ENCODE results near the gene SYTL3. TPM values are rescaled to one million over a fixed set of nuclear protein-coding genes. Genes with fewer than 3 reads are reported as not detected.

The SYTL3 gene
- total RNA-seq, 1 experiment from 2014 or later = 0.65 TPM

DNA sequence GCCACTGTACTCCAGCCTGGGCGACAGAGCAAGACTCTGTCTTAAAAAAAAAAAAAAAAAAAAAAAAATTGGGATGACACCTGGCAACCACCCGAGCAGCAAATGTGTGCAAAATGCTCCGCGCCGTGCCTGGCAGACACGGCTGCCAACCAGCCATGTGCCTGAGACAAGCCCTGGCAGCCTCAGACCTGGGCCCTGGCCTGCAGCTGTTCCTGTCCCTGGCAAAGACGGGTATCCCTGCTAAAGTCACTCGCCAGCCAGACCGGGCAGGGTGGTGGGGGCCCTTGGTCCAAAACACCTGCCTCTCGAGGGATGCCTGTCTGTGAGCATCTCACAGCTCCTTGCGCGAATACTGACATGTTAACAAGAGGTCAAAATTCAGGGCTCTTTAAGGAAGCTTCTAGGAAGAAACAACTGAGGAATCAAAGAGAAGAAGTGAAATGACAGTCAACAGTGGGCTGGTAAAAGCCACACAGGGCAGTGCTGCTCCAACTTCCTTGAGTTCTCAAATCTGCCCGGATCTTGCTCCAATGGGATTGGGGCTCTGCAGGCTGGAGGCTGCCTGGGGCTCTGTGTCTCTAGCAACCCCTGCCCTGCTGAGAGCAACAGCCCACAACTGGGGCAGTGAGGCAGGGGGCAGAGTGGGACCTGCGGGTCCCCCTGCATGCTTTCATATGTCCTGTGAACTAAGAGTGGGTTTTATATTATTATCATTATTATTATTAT is 53.4 kb downstream of the SYTL3 start:
- intact Hi-C loops (cut with micrococcal nuclease) = loop anchor here (10.0 kb wide), 1 partner anchor 402 kb away; no protein-coding TSS in a partner anchor
- ChIA-PET POLR2A (interaction anchor here (1.1 to 2.0 kb wide), 3 partner anchors 42 to 269 kb away, joined by 3 to 6 read pairs (median 4); no protein-coding TSS in a partner anchor), CTCF (interaction anchor here (0.5 to 4.9 kb wide), 20 partner anchors 10 to 1418 kb away, joined by 3 to 87 read pairs (median 4); partner anchors contain the start of genes RSPH3 and SLC22A1)
- no peak for DNase-seq (ENCODE audit: unreplicated experiment)
- TF ChIP-seq CTCF (IDR thresholded peaks at IDR 0.05; ENCODE audit: unreplicated experiment) = no peak
- Mint-ChIP-seq H3K36me3 (ENCODE audit: insufficient read depth, unreplicated experiment) (no peaks in the 10 kb centered on the region), H3K9me3 (ENCODE audit: unreplicated experiment) (no peaks in the 10 kb centered on the region), H3K4me3 (ENCODE audit: unreplicated experiment) (no peak overlapping the region), H3K27me3 (ENCODE audit: insufficient read depth, unreplicated experiment) (no peaks in the 10 kb centered on the region), H3K27ac (ENCODE audit: low read depth, unreplicated experiment) (no peak overlapping the region), H3K4me1 (ENCODE audit: insufficient read depth, unreplicated experiment) (peaks cover 28% of the 10 kb centered on the region)
- BruUV-seq (replicated peaks) = no TSS peak

GRCh38 chr6:158703837-158704822 is 54.3 kb downstream of the SYTL3 start:
- H3K9me3 Mint-ChIP-seq (ENCODE audit: unreplicated experiment) = no peaks in the 10 kb centered on the region
- DNase-seq (ENCODE audit: unreplicated experiment) = peak; percentile 65
- POLR2A ChIA-PET = interaction anchor here (1.1 to 2.0 kb wide), 2 partner anchors 89 to 268 kb away, joined by 3 to 4 read pairs; no protein-coding TSS in a partner anchor
- BruUV-seq (replicated peaks) = no TSS peak
- peaks cover 32% of the 10 kb centered on the region for H3K4me1 Mint-ChIP-seq (ENCODE audit: insufficient read depth, unreplicated experiment)
- TF ChIP-seq CTCF (IDR thresholded peaks at IDR 0.05; ENCODE audit: unreplicated experiment) = peak; percentile 99
- no peaks in the 10 kb centered on the region for H3K27me3 Mint-ChIP-seq (ENCODE audit: insufficient read depth, unreplicated experiment)
- H3K27ac Mint-ChIP-seq (ENCODE audit: low read depth, unreplicated experiment) = peak overlapping the region; percentile 12
- peak overlapping the region; percentile 75 for H3K4me3 Mint-ChIP-seq (ENCODE audit: unreplicated experiment)
- CTCF ChIA-PET = interaction anchor here (0.5 to 4.9 kb wide), 25 partner anchors 21 to 400 kb away, joined by 3 to 87 read pairs (median 4); partner anchors contain the start of genes DYNLT1 and RSPH3
- H3K36me3 Mint-ChIP-seq (ENCODE audit: insufficient read depth, unreplicated experiment) = no peaks in the 10 kb centered on the region
- intact Hi-C loops (cut with micrococcal nuclease) = loop anchor here (1.0 to 10.0 kb wide), 4 partner anchors 89 to 401 kb away; no protein-coding TSS in a partner anchor

DNA sequence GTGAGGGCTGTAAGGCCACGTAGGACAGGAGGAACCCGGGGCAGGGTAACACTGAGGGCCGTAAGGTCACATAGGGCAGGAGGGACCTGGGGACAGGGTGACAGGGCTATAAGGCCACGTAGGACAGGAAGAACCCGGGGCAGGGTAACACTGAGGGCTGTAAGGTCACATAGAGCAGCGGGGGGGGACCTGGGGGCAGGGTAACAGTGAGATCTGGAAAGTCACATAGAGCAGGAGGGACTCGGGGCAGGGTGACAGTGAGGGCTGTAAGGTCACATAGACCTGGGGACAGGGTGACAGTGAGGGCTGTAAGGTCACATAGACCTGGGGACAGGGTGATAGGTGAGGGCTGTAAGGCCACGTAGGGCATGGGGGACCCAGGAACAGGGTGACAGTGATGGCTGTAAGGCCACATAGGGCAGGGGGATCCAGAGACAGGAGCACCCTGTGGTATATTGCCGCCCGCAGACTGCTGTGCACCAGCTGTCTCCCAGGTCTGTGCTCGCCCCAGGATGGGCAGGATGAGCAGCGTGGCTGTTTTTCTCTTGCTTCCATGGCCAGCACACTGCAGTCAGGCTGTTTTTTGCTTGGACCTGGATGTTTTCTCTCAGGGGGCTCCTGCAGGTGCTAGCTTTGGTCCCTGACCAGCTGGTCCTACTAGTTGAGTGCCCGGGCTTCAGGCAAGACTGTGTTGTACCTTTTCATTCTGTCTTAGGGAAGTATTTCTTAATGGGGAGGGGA is 55.7 kb downstream of the SYTL3 start:
- BruUV-seq (replicated peaks) = no TSS peak
- peaks cover 32% of the 10 kb centered on the region for H3K4me1 Mint-ChIP-seq (ENCODE audit: insufficient read depth, unreplicated experiment)
- no peak overlapping the region for H3K4me3 Mint-ChIP-seq (ENCODE audit: unreplicated experiment)
- H3K27ac Mint-ChIP-seq (ENCODE audit: low read depth, unreplicated experiment) = peak overlapping the region; percentile 75
- no peak for TF ChIP-seq CTCF (IDR thresholded peaks at IDR 0.05; ENCODE audit: unreplicated experiment)
- CTCF ChIA-PET = interaction anchor here (0.5 to 3.7 kb wide), 17 partner anchors 10 to 1877 kb away, joined by 3 to 63 read pairs (median 3); partner anchors contain the start of gene RSPH3
- no peaks in the 10 kb centered on the region for H3K27me3 Mint-ChIP-seq (ENCODE audit: insufficient read depth, unreplicated experiment)
- intact Hi-C loops (cut with micrococcal nuclease) = loop anchor here (10.0 kb wide), 1 partner anchor 399 kb away; no protein-coding TSS in a partner anchor
- no peak for DNase-seq (ENCODE audit: unreplicated experiment)
- H3K9me3 Mint-ChIP-seq (ENCODE audit: unreplicated experiment) = no peaks in the 10 kb centered on the region
- H3K36me3 Mint-ChIP-seq (ENCODE audit: insufficient read depth, unreplicated experiment) = no peaks in the 10 kb centered on the region
- POLR2A ChIA-PET = interaction anchor here (0.7 to 2.8 kb wide), 5 partner anchors 32 to 295 kb away, joined by 3 to 21 read pairs (median 14); partner anchors contain the start of genes DYNLT1 and RSPH3

Measured in MCF 10A (cell line).